WTC11 (cell line): Measurements from ENCODE around the gene FZD2. TPM values are rescaled to one million over a fixed set of nuclear protein-coding genes. Genes with fewer than 3 reads are reported as not detected.

ENCODE experiments used
- ATAC-seq: fragments of 200-7000 bp; cut with Tn5 transposase; 2 replicates; pipeline ENCODE4 v1.10.0; 2021; ENCODE audit warnings: mild to moderate bottlenecking, moderate library complexity
- CTCF ChIA-PET: fragments of 300-600 bp; sonication (Branson Sonifier 250); formaldehyde crosslinking; loops from one replicate; lab custom pipeline; 2021; ENCODE audit warnings: antibody characterized with exemption; lab: Charles Lee
- POLR2A ChIA-PET: fragments of 350-600 bp; sonication (Branson Sonifier 250); formaldehyde crosslinking; loops from one replicate; lab custom pipeline; 2021; ENCODE audit warnings: antibody characterized with exemption; lab: Charles Lee
- DNase-seq: peaks from one replicate; pipeline ENCODE4 v3.0.0; 2021; ENCODE audit warnings: low spot score
- H3K27ac Mint-ChIP-seq: 2 replicates; pipeline ENCODE4 v1.8.0; 2021; ENCODE audit warnings: mixed read lengths
- H3K27me3 Mint-ChIP-seq: 2 replicates; pipeline ENCODE4 v1.8.0; 2021; ENCODE audit warnings: low read depth, mild to moderate bottlenecking, moderate library complexity, mixed read lengths
- H3K36me3 Mint-ChIP-seq: 2 replicates; pipeline ENCODE4 v1.8.0; 2021; ENCODE audit warnings: mixed read lengths
- H3K4me1 Mint-ChIP-seq: 2 replicates; pipeline ENCODE4 v1.8.0; 2022; ENCODE audit warnings: mixed read lengths
- H3K4me3 Mint-ChIP-seq: 2 replicates; pipeline ENCODE4 v1.8.0; 2021; ENCODE audit warnings: mild to moderate bottlenecking, moderate library complexity, mixed read lengths
- H3K9me3 Mint-ChIP-seq: 2 replicates; pipeline ENCODE4 v1.8.0; 2021; ENCODE audit warnings: mixed read lengths
- ATF3 ChIP-seq: sonication (generic); formaldehyde crosslinking; conservative IDR thresholded peaks from 2 replicates; pipeline ENCODE4 v1.8.1; 2022; ENCODE audit warnings: mild to moderate bottlenecking, missing genetic modification reagents
- ATF6 ChIP-seq: sonication (generic); formaldehyde crosslinking; IDR thresholded peaks from 2 replicates; pipeline ENCODE4 v1.8.1; 2023; ENCODE audit warnings: mild to moderate bottlenecking, missing genetic modification reagents
- CDX4 ChIP-seq: fragments of 250-450 bp; sonication (Bioruptor Pico); IDR thresholded peaks from 2 replicates; pipeline ENCODE4 v1.9.0; 2021; ENCODE audit warnings: moderate library complexity, mild to moderate bottlenecking, inconsistent platforms, borderline replicate concordance
- E2F1 ChIP-seq: sonication (generic); formaldehyde crosslinking; IDR thresholded peaks from 2 replicates; pipeline ENCODE4 v1.8.0; 2022; ENCODE audit warnings: mild to moderate bottlenecking, missing genetic modification reagents
- E2F4 ChIP-seq: sonication (generic); formaldehyde crosslinking; IDR thresholded peaks from 2 replicates; pipeline ENCODE4 v1.8.1; 2022; ENCODE audit warnings: low read depth, mild to moderate bottlenecking, moderate library complexity, missing genetic modification reagents, borderline replicate concordance
- ERG ChIP-seq: fragments of 250-450 bp; sonication (Bioruptor Pico); IDR thresholded peaks from 2 replicates; pipeline ENCODE4 v1.8.0; 2021; ENCODE audit warnings: mild to moderate bottlenecking
- GABPB1 ChIP-seq: sonication (generic); formaldehyde crosslinking; IDR thresholded peaks from 2 replicates; pipeline ENCODE4 v1.8.1; 2023; ENCODE audit warnings: mild to moderate bottlenecking, missing genetic modification reagents
- GTF2I ChIP-seq: fragments of 250-450 bp; sonication (Bioruptor Pico); conservative IDR thresholded peaks from 2 replicates; pipeline ENCODE4 v1.4.0; 2021; ENCODE audit warnings: mild to moderate bottlenecking
- KAT7 ChIP-seq: sonication (generic); formaldehyde crosslinking; IDR thresholded peaks from 2 replicates; pipeline ENCODE4 v1.8.1; 2023; ENCODE audit warnings: missing genetic modification reagents, mild to moderate bottlenecking, borderline replicate concordance
- MXD4 ChIP-seq: fragments of 250-450 bp; sonication (Bioruptor Pico); IDR thresholded peaks from 2 replicates; pipeline ENCODE4 v1.8.0; 2021; ENCODE audit warnings: mild to moderate bottlenecking, moderate library complexity, borderline replicate concordance
- MYBL2 ChIP-seq: sonication (generic); formaldehyde crosslinking; IDR thresholded peaks from 2 replicates; pipeline ENCODE4 v1.8.1; 2023; ENCODE audit warnings: mild to moderate bottlenecking, moderate library complexity, missing genetic modification reagents
- NFATC4 ChIP-seq: fragments of 250-450 bp; sonication (Bioruptor Pico); IDR thresholded peaks from 2 replicates; pipeline ENCODE4 v1.9.0; 2021; ENCODE audit warnings: mild to moderate bottlenecking
- NFYB ChIP-seq: sonication (generic); formaldehyde crosslinking; conservative IDR thresholded peaks from 2 replicates; pipeline ENCODE4 v1.8.0; 2022; ENCODE audit warnings: low read depth, missing genetic modification reagents
- OVOL2 ChIP-seq: fragments of 250-450 bp; sonication (Bioruptor Pico); IDR thresholded peaks from 2 replicates; pipeline ENCODE4 v1.9.0; 2021; ENCODE audit warnings: mild to moderate bottlenecking, borderline replicate concordance
- TEAD1 ChIP-seq: sonication (generic); formaldehyde crosslinking; IDR thresholded peaks from 2 replicates; pipeline ENCODE4 v1.8.0; 2022; ENCODE audit warnings: mild to moderate bottlenecking, missing genetic modification reagents
- TP53 ChIP-seq: sonication (generic); formaldehyde crosslinking; IDR thresholded peaks from 2 replicates; pipeline ENCODE4 v1.8.1; 2023; ENCODE audit warnings: mild to moderate bottlenecking, missing genetic modification reagents
- USF1 ChIP-seq: sonication (generic); formaldehyde crosslinking; IDR thresholded peaks from 2 replicates; pipeline ENCODE4 v1.8.0; 2022; ENCODE audit warnings: mild to moderate bottlenecking, missing genetic modification reagents
- ZBTB21 ChIP-seq: sonication (generic); formaldehyde crosslinking; IDR thresholded peaks from 2 replicates; pipeline ENCODE4 v1.8.1; 2023; ENCODE audit warnings: mild to moderate bottlenecking, missing genetic modification reagents, borderline replicate concordance
- ZBTB43 ChIP-seq: sonication (generic); formaldehyde crosslinking; IDR thresholded peaks from 2 replicates; pipeline ENCODE4 v1.8.1; 2023; ENCODE audit warnings: mild to moderate bottlenecking, missing genetic modification reagents
- ZNF263 ChIP-seq: sonication (generic); formaldehyde crosslinking; IDR thresholded peaks from 2 replicates; pipeline ENCODE4 v1.8.1; 2022; ENCODE audit warnings: low read depth, mild to moderate bottlenecking, moderate library complexity, missing genetic modification reagents
- ZNF317 ChIP-seq: sonication (generic); formaldehyde crosslinking; IDR thresholded peaks from 2 replicates; pipeline ENCODE4 v1.8.1; 2023; ENCODE audit warnings: low read depth, mild to moderate bottlenecking, moderate library complexity, missing genetic modification reagents, borderline replicate concordance
- ZNF396 ChIP-seq: fragments of 250-450 bp; sonication (Bioruptor Pico); IDR thresholded peaks from 2 replicates; pipeline ENCODE4 v1.8.0; 2021; ENCODE audit warnings: mild to moderate bottlenecking, moderate library complexity, borderline replicate concordance
- ZNF512 ChIP-seq: sonication (generic); formaldehyde crosslinking; IDR thresholded peaks from 2 replicates; pipeline ENCODE4 v1.8.1; 2022; ENCODE audit warnings: missing genetic modification reagents, borderline replicate concordance
- total RNA-seq: library from RNA; stranded (reverse); gene quantifications from 3 replicates; pipeline ENCODE4 v1.2.3, GENCODE V29; 2021

FZD2 gene
- total RNA-seq, 1 experiment from 2014 or later: 42.8 TPM

GRCh38 chr17:44533533-44534246, 23.6 kb upstream of the FZD2 start:
- ChIA-PET POLR2A (interaction anchor here (0.6 to 1.4 kb wide), 4 partner anchors 23 to 114 kb away, joined by 3 to 9 read pairs (median 4); partner anchors contain the start of gene FZD2), CTCF (interaction anchor here (0.5 to 3.4 kb wide), 50 partner anchors 8 to 573 kb away, joined by 3 to 65 read pairs (median 6); partner anchors contain the start of genes ADAM11, DBF4B, FZD2 and MEIOC)
- Mint-ChIP-seq H3K36me3 (no peaks in the 10 kb centered on the region), H3K4me3 (no peak overlapping the region), H3K27ac (peak overlapping the region; percentile 25; the same call in 1 of the 2 replicates), H3K9me3 (peaks cover 11% of the 10 kb centered on the region; the same call in 1 of the 2 replicates), H3K27me3 (peaks cover 41% of the 10 kb centered on the region), H3K4me1 (peaks cover 31% of the 10 kb centered on the region)
- ATAC-seq: peak; percentile 88
- DNase-seq: peak; percentile 97
- TF ChIP-seq E2F4 (no peak), E2F1 (CRISPR knock-in tag) (no peak), CDX4 (CRISPR knock-in tag) (no peak), MXD4 (CRISPR knock-in tag) (no peak), MYBL2 (CRISPR knock-in tag) (no peak), ZBTB43 (CRISPR knock-in tag) (no peak), ERG (CRISPR knock-in tag) (no peak), USF1 (CRISPR knock-in tag) (no peak), NFYB (CRISPR knock-in tag) (no peak), TEAD1 (CRISPR knock-in tag) (peak; percentile 49; the same call in 1 of the 2 replicates), TP53 (CRISPR knock-in tag) (no peak), ZNF317 (no peak), ATF6 (CRISPR knock-in tag) (no peak), KAT7 (no peak), ATF3 (CRISPR knock-in tag) (no peak), ZBTB21 (CRISPR knock-in tag) (no peak), NFATC4 (no peak), ZNF396 (CRISPR knock-in tag) (no peak), GABPB1 (CRISPR knock-in tag) (0 out of 2 replicates have a peak, but pooled peaks have one; percentile 20), GTF2I (CRISPR knock-in tag) (no peak), ZNF512 (CRISPR knock-in tag) (no peak), OVOL2 (CRISPR knock-in tag) (no peak), ZNF263 (no peak)
